Fibroblast of the aortic adventitia (primary cell): ENCODE measurements around the gene NEUROG3. TPM values are rescaled to one million over a fixed set of nuclear protein-coding genes. Genes with fewer than 3 reads are reported as not detected.

Experiments used
- DNase-seq: peaks from one replicate; pipeline ENCODE4 v3.0.0-alpha.2; 2010; ENCODE audit warnings: low read depth
- H3K4me3 ChIP-seq: 2 replicates; pipeline ENCODE4 v1.5.1; 2011; ENCODE audit warnings: low read depth, mild to moderate bottlenecking, control low read depth, low read length, moderate library complexity
- CTCF ChIP-seq: IDR thresholded peaks from 2 replicates; pipeline ENCODE4 v1.5.1; 2011; ENCODE audit warnings: mild to moderate bottlenecking, low read length, control low read depth, inconsistent platforms; ENCODE audit not compliant: insufficient read depth
- total RNA-seq: library from RNA; depleted of rRNA; stranded (reverse); fragments of >200 nt; gene quantifications from 2 replicates; pipeline ENCODE4 v1.2.3, GENCODE V29; 2012; ENCODE audit warnings: low replicate concordance

The NEUROG3 gene
- not detected in 2 replicates for total RNA-seq

GRCh38 chr10:69573056-69573806, at the start of gene NEUROG3:
NEUROG3 (minus strand) TSS chr10:69573422; CDS start chr10:69573043, 379 bp downstream.
- no peak for DNase-seq
- no peak within 1 kb of the TSS for H3K4me3 ChIP-seq
- no peak for TF ChIP-seq CTCF

- no peak for TF ChIP-seq CTCF
- H3K4me3 ChIP-seq = no peak overlapping the region
- no peak for DNase-seq
Measured at GRCh38 chr10:69620625-69621024, 47.4 kb upstream of the NEUROG3 start.

- no peak for TF ChIP-seq CTCF
- no peak for DNase-seq
- H3K4me3 ChIP-seq = no peak overlapping the region
Measured at GRCh38 chr10:69619626-69620025, 46.4 kb upstream of the NEUROG3 start.

- no peak for DNase-seq
- TF ChIP-seq CTCF = no peak
- H3K4me3 ChIP-seq = no peak overlapping the region
Measured at GRCh38 chr10:69618746-69619145, 45.5 kb upstream of the NEUROG3 start.

GRCh38 chr10:69616358-69616757, 43.1 kb upstream of the NEUROG3 start:
- no peak for TF ChIP-seq CTCF
- no peak for DNase-seq
- no peak overlapping the region for H3K4me3 ChIP-seq

- DNase-seq = no peak
- no peak for TF ChIP-seq CTCF
- no peak overlapping the region for H3K4me3 ChIP-seq
Measured at GRCh38 chr10:69614130-69614529, 40.9 kb upstream of the NEUROG3 start.

GRCh38 chr10:69612760-69613159, 39.5 kb upstream of the NEUROG3 start:
- no peak for DNase-seq
- no peak for TF ChIP-seq CTCF
- H3K4me3 ChIP-seq = no peak overlapping the region
